GM18517 (cell line): ENCODE results near the gene IL6R.

Experiments used
- ATAC-seq: cut with Tn5 transposase; IDR thresholded peaks from one replicate; pipeline ENCODE4 v1.9.1; 2021; ENCODE audit warnings: mild to moderate bottlenecking, moderate library complexity; ENCODE audit not compliant: unreplicated experiment

Gene IL6R

DNA sequence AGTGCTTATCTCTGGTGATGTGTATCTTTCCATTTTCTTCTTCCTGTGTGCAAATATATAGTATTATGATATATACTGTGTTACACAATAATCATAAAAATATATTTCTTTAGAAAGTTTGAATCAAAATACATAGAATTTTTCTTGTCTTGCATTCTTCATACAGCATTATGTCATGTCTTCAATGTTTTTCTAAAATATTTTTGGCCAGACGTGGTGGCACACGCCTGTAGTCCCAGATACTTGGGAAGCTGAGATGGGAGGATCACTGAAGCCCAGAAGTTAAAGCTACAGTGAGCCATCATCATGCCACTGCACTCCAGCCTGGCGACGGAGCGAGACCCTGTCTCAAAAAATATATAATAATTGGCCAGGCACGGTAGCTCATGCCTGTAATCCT is 41.6 kb downstream of the IL6R start:
- ATAC-seq: no peak

DNA sequence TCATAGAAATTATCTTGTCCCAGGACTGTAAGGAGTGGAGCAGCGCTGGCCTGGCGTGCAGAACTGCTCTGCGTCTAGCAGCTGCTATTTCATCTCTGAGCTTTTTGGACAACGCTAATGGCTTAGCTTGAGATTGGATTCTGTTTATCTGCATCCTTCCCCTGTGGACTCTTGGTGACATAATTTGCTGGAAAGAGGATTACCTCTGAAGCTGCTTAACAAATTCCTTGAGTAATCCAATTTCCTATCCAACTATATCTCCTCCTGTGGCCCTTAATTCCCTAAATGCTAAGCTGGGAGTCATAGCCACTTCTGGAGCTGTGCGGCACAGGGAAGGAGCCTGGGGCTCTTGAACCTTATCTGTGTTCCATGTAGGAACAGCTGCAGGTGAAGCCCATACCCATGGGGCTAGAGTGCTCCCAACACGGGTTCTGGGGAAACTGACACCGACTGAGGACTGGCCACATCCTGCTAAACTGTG is 43.2 kb downstream of the IL6R start:
- ATAC-seq: no peak

DNA sequence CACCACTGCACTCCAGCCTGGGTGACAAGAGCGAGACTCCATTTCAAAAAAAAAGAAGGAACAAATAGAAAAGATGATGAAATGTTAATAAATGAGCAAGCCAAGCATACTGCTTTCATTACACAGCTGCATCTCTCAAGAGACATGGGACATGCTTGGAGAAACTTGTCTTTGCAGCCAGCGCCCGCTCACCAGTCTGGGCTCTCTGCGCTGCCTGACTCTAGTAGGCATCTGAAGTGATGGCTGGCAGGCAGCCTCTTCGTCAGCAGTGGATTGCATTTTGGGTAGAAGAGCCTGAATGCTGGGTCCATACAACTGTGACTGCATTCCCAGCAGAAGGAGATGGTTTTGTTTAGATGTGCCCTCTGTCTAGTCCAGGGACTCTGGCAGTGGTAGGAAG is 48.0 kb downstream of the IL6R start:
- ATAC-seq: no peak

DNA sequence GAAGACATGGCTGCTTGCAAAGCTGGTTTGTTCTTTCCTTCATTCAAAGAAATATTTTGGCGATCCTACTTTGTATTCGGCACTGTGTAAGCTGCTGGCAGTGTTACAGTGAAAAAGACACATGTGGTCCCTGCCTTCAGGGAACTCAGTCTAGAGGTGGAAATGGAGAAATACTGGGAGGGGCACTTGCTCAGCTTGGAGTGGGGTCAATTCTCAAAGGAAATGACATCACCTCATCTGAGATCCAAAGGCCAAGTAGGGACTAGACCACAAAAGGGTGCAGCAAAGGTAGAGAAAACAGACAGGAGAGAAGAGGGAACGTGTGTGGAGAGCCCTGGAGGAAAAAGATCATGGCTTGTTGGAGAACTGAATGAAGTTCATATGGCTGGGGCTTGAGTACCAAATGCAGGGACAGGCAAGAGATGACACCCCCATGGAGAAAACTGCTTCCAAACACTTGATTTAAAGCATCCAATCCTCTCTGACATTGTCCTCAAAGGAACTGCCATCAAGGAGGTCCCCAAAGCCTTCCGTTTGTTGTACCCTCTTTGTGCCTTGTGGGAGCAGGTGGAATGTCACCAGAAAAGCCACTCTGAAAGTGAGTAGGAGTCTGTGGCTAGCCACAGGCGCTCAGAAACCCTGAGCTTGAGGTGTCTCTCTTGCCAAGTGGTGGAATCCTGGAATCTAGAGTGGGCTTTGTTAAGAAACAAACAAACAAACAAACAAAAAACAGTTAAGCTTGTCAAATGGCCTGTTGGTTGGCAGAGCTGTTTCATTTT is 48.6 kb downstream of the IL6R start:
- ATAC-seq: no peak

GRCh38 chr1:154454386-154455120 is 49.4 kb downstream of the IL6R start:
- no peak for ATAC-seq

DNA sequence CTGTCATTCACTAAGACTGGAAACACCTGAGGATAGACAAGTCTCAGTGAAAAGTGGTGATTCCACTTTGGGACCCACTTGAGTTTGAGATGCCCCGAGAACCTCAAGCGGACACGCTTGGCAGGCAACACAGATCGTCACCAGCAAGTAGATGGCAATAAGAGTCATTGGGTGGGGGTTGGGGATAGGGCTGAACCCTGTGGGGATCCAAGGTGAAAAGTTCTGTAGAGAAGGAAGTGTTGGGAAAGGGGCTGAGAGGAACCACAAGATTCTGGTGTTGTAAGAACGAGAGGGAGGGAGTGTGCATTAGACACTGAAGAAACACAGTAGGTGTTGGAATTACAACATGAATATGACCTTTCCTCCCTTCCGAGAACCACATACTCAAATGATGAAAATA is 51.5 kb downstream of the IL6R start:
- no peak for ATAC-seq

- no peak for ATAC-seq
Observed at GRCh38 chr1:154459080-154459479, 53.9 kb downstream of the IL6R start.

DNA sequence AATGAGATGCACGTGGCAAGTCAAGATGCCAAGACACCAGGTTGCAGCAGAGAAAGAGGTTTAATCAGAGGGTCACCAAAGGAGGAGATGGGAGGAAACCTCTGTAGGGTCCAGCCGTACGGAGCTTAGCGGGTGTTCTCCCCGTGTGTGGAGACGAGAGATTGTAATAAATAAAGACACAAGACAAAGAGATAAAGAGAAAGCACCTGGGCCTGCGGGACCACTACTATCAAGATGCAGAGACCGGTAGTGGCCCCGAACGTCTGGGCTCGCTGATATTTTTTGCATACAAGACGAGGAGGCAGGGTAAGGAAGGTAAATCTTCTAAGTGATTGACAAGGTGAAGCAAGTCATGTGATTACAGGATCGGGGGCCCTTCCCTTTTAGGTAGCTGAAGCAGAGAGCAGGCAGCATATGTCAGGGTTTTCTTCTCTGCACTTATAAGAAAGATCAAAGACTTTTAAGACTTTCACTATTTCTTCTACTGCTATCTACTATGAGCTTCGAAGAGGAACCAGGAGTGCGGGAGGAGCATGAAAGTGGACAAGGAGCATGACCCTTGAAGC is 55.6 kb downstream of the IL6R start:
- ATAC-seq: no peak

- no peak for ATAC-seq
Observed at GRCh38 chr1:154463512-154463990, 58.4 kb downstream of the IL6R start.

GRCh38 chr1:154465621-154466195 is 60.6 kb downstream of the IL6R start:
- no peak for ATAC-seq

DNA sequence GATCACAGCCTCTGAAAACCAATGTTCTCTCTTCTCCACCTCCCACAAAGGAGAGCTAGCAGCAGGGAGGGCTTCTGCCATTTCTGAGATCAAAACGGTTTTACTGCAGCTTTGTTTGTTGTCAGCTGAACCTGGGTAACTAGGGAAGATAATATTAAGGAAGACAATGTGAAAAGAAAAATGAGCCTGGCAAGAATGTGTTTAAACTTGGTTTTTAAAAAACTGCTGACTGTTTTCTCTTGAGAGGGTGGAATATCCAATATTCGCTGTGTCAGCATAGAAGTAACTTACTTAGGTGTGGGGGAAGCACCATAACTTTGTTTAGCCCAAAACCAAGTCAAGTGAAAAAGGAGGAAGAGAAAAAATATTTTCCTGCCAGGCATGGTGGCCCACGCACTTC is 61.1 kb downstream of the IL6R start:
- ATAC-seq: no peak

GRCh38 chr1:154466921-154467417 is 61.8 kb downstream of the IL6R start:
- no peak for ATAC-seq

DNA sequence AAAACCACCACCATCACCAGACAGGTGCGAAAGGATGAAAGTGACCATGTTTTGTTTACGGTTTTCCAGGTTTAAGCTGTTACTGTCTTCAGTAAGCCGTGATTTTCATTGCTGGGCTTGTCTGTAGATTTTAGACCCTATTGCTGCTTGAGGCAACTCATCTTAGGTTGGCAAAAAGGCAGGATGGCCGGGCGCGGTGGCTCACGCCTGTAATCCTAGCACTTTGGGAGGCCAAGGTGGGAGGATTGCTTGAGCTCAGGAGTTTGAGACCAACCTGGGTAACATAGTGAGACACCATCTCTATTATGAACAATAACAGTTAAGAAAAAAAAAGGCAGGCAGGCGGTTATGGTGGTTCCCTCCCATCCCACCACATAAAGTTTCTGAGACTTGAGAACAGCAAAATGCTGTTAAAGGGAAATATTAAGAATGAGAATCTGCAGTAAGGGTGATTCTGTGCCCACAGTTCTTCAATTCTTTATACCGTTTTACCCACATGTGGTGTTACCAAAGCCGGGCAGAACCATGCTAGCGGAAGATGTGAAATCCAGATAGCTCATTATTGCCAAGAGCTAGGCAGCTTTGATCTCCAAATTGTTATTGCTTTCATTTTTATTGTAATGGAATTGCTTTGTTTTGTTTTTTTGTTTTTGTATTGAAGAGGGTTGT is 62.4 kb downstream of the IL6R start:
- ATAC-seq: no peak

- ATAC-seq: no peak
Observed at GRCh38 chr1:154468535-154469250, 63.5 kb downstream of the IL6R start.

DNA sequence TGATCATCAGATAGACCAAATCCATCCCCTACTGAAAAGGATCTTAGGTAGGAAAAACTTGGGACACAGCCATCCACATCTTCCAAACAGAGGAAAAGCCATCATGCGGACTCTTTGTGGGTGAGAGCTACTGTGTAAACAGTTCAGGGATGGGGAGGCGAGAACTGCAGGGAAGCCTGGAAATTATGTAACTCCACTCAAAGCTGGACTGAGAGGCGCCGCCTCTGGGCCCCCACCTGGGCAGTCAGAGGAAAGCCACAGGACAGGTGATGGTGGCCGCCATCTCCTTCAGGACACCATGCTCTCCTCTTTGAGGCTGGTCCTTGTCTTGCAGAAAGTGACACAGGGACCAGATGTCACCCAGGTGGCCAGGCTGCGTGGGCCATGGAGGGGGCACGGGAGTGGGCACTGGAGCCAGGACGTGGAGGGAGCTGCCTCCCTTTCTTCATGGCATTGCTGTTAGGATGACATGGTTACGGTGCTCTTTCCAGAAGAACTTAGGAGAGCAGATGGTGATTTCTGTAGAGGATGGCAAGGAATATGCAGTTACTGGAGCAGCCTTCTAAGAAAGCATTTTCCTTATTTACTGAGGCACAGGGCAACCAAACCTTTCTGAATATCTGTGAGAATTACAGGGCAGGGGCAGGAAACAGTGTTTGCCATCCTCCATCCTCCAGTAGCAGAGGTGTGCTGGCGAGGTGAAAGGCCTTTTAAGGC is 64.9 kb downstream of the IL6R start:
- no peak for ATAC-seq

GRCh38 chr1:154471304-154471703 is 66.2 kb downstream of the IL6R start:
- ATAC-seq: no peak

DNA sequence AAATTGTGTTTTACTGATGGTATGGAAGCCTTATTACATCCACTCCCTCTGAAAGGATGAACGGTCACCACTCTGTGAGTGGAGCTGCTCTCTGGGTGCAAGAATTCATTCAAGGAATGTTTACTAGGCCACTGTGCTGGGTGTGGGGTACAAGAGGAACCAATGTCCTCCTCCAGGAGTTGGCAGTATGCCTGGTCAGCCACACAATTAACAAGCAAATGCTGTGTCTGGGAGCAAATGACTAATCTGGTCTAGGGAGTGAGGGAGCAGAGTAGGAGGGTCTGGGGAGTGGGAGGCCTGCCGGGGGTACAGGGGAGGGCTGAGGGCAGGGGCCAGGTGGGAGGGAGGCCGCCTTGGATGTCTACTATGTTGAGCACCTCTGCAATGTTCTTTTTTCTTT is 69.7 kb downstream of the IL6R start:
- ATAC-seq: no peak

DNA sequence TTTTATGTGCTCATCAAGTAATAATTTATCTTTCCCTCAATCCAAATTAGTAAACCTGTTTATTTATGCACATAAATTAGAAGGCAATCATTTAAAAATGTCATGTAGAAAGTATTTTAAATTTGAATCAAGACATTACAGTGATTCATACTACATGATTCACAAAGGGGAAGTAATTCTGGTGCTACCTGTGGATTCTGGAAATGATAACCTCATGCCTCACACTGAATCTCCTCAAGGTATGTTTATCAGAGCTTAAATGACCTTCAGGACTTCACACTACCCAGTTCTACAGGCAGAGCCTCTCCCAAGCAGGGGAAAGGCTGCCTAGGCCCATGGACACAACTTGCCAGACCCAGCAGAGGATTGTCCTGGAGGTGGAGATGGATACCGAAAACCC is 71.6 kb downstream of the IL6R start:
- no peak for ATAC-seq

GRCh38 chr1:154478013-154478412 is 72.9 kb downstream of the IL6R start:
- ATAC-seq: no peak
